AG09309 (cell line): ENCODE measurements around the gene SLC25A43.

ENCODE experiments used
- DNase-seq: peaks from one replicate; pipeline ENCODE4 v3.0.0-alpha.2; 2010; ENCODE audit warnings: low read depth
- H3K4me3 ChIP-seq: 2 replicates; pipeline ENCODE4 v1.5.1; 2011; ENCODE audit warnings: mild to moderate bottlenecking, low read depth, low read length, moderate library complexity; ENCODE audit not compliant: control insufficient read depth
- CTCF ChIP-seq: IDR thresholded peaks from 2 replicates; pipeline ENCODE4 v1.5.1; 2011; ENCODE audit warnings: mild to moderate bottlenecking, low read depth, low read length, inconsistent platforms; ENCODE audit not compliant: insufficient read depth, control insufficient read depth; ENCODE audit errors: missing control alignments

Gene SLC25A43

GRCh38 chrX:119475389-119476101 is 76.4 kb downstream of the SLC25A43 start:
- no peak for DNase-seq
- no peak for TF ChIP-seq CTCF
- no peak overlapping the region for H3K4me3 ChIP-seq

- no peak overlapping the region for H3K4me3 ChIP-seq
- peak; percentile 74 for DNase-seq
- TF ChIP-seq CTCF, result no peak
Observed at GRCh38 chrX:119477812-119478232, 78.7 kb downstream of the SLC25A43 start.

GRCh38 chrX:119478504-119478903 is 79.4 kb downstream of the SLC25A43 start:
- DNase-seq, result no peak
- no peak overlapping the region for H3K4me3 ChIP-seq
- TF ChIP-seq CTCF, result no peak

- TF ChIP-seq CTCF, result no peak
- DNase-seq, result no peak
- no peak overlapping the region for H3K4me3 ChIP-seq
Observed at GRCh38 chrX:119479845-119480244, 80.7 kb downstream of the SLC25A43 start.

GRCh38 chrX:119481323-119481801 is 82.2 kb downstream of the SLC25A43 start:
- no peak for DNase-seq
- H3K4me3 ChIP-seq, result no peak overlapping the region
- TF ChIP-seq CTCF, result no peak

GRCh38 chrX:119482041-119482440 is 82.9 kb downstream of the SLC25A43 start:
- no peak for TF ChIP-seq CTCF
- H3K4me3 ChIP-seq, result peak overlapping the region; percentile 27
- no peak for DNase-seq
